SIG-M5 (cell line): ENCODE measurements around the gene HSPA12A.
"Not testable (repeated sequence)": the region's sequence is repeated elsewhere in the genome, so short reads cannot be mapped to it uniquely, and the experiment has no call there.

Source experiments
- DNase-seq: peaks from one replicate; lab custom pipeline; 2025; lab: John Stamatoyannopoulos, UW

The HSPA12A gene

GRCh38 chr10:116715341-116715740 lies 27.0 kb downstream of the HSPA12A start:
- DNase-seq: no peak

GRCh38 chr10:116713846-116714245 lies 28.5 kb downstream of the HSPA12A start:
- no peak for DNase-seq

- DNase-seq: no peak
Observed at GRCh38 chr10:116712989-116713543, 29.3 kb downstream of the HSPA12A start.

- no peak for DNase-seq
Observed at GRCh38 chr10:116712519-116712918, 29.8 kb downstream of the HSPA12A start.

GRCh38 chr10:116711803-116712202 lies 30.6 kb downstream of the HSPA12A start:
- DNase-seq: not testable (repeated sequence)

- no peak for DNase-seq
Observed at GRCh38 chr10:116710076-116710475, 32.3 kb downstream of the HSPA12A start.

GRCh38 chr10:116708877-116709276 lies 33.5 kb downstream of the HSPA12A start:
- DNase-seq: no peak

- DNase-seq: no peak
Observed at GRCh38 chr10:116708391-116708821, 34.0 kb downstream of the HSPA12A start.

- DNase-seq: no peak
Observed at GRCh38 chr10:116707981-116708380, 34.4 kb downstream of the HSPA12A start.

GRCh38 chr10:116706281-116706680 lies 36.1 kb downstream of the HSPA12A start:
- no peak for DNase-seq

- no peak for DNase-seq
Observed at GRCh38 chr10:116705498-116705897, 36.9 kb downstream of the HSPA12A start.

- no peak for DNase-seq
Observed at GRCh38 chr10:116704926-116705325, 37.4 kb downstream of the HSPA12A start.

GRCh38 chr10:116702165-116702564 lies 40.2 kb downstream of the HSPA12A start:
- DNase-seq: no peak

GRCh38 chr10:116699471-116700150 lies 42.8 kb downstream of the HSPA12A start:
- DNase-seq: no peak

- no peak for DNase-seq
Observed at GRCh38 chr10:116699049-116699448, 43.3 kb downstream of the HSPA12A start.

GRCh38 chr10:116698364-116698763 lies 44.0 kb downstream of the HSPA12A start:
- DNase-seq: no peak

- no peak for DNase-seq
Observed at GRCh38 chr10:116697816-116698215, 44.5 kb downstream of the HSPA12A start.

GRCh38 chr10:116696919-116697318 lies 45.4 kb downstream of the HSPA12A start:
- no peak for DNase-seq

- DNase-seq: no peak
Observed at GRCh38 chr10:116694927-116695268, 47.5 kb downstream of the HSPA12A start.

GRCh38 chr10:116694243-116694926 lies 48.0 kb downstream of the HSPA12A start:
- DNase-seq: no peak

GRCh38 chr10:116692225-116692624 lies 50.1 kb downstream of the HSPA12A start:
- DNase-seq: no peak

- no peak for DNase-seq
Observed at GRCh38 chr10:116691635-116692034, 50.7 kb downstream of the HSPA12A start.
